Thoracic aorta (tissue), 2 donors: ENCODE measurements around the gene IL21. TPM values are rescaled to one million over a fixed set of nuclear protein-coding genes. Genes with fewer than 3 reads are reported as not detected.

Source experiments
- ATAC-seq: fragments of 150-250 bp; one replicate; pipeline ENCODE4 v1.8.0; 2017; ENCODE audit warnings: low read depth; ENCODE audit not compliant: insufficient number of reproducible peaks, low FRiP score
- DNase-seq: peaks from one replicate; pipeline ENCODE4 v3.0.0-alpha.2; 2020; ENCODE audit warnings: low spot score
- H3K27ac ChIP-seq, 2 donors: fragments of 200-600 bp; sonication (generic); 1 replicate in 1 of 2; 2 replicates in 1 of 2; pipeline ENCODE4 v1.5.1; 2016; ENCODE audit warnings: mild to moderate bottlenecking in 2 of 2, moderate library complexity in 2 of 2
- H3K27me3 ChIP-seq: fragments of 200-600 bp; sonication (generic); replicated peaks from 2 replicates; pipeline ENCODE4 v1.6.0; 2016; ENCODE audit warnings: mild to moderate bottlenecking; ENCODE audit not compliant: insufficient read depth
- H3K36me3 ChIP-seq: fragments of 200-600 bp; sonication (generic); one replicate; pipeline ENCODE4 v1.5.1; 2016
- H3K4me1 ChIP-seq, 2 donors: fragments of 200-600 bp; sonication (generic); 1 replicate in 1 of 2; 2 replicates in 1 of 2; pipeline versions ENCODE4 v1.5.1 to v1.6.0; 2016; ENCODE audit warnings: low read depth in 2 of 2, mild to moderate bottlenecking in 1 of 2; ENCODE audit not compliant: control insufficient read depth in 1 of 2
- H3K4me3 ChIP-seq: fragments of 200-600 bp; sonication (generic); 2 replicates; pipeline ENCODE4 v1.5.1; 2016; ENCODE audit warnings: mild to moderate bottlenecking
- H3K9me3 ChIP-seq: fragments of 200-600 bp; sonication (generic); 2 replicates; pipeline ENCODE4 v1.5.1; 2016
- total RNA-seq, 2 donors: library from RNA; depleted of rRNA; stranded (reverse); fragments of >200 nt; gene quantifications; one replicate each; pipeline versions ENCODE4 v1.1.0 to v1.2.3, GENCODE V29; 2016
- TF ChIP-seq, protein P1 (sequence below): fragments of 200-600 bp; sonication (generic); IDR thresholded peaks from one replicate; pipeline ENCODE4 v1.5.1; 2019; ENCODE audit warnings: antibody characterized with exemption

IL21 gene
- total RNA-seq, 2 donors from 2014 or later: not detected

GRCh38 chr4:122665161-122665929 lies 44.5 kb upstream of the IL21 start:
- Histone ChIP-seq H3K4me3 (no peak overlapping the region), H3K27ac (peak overlapping the region; percentile 21 to 73), H3K4me1 (peaks cover 19 to 32% of the 10 kb centered on the region in 2 donors), H3K27me3 (no peaks in the 10 kb centered on the region), H3K36me3 (no peaks in the 10 kb centered on the region), H3K9me3 (no peaks in the 10 kb centered on the region)
- no peak for DNase-seq
- TF ChIP-seq, protein P1, sequence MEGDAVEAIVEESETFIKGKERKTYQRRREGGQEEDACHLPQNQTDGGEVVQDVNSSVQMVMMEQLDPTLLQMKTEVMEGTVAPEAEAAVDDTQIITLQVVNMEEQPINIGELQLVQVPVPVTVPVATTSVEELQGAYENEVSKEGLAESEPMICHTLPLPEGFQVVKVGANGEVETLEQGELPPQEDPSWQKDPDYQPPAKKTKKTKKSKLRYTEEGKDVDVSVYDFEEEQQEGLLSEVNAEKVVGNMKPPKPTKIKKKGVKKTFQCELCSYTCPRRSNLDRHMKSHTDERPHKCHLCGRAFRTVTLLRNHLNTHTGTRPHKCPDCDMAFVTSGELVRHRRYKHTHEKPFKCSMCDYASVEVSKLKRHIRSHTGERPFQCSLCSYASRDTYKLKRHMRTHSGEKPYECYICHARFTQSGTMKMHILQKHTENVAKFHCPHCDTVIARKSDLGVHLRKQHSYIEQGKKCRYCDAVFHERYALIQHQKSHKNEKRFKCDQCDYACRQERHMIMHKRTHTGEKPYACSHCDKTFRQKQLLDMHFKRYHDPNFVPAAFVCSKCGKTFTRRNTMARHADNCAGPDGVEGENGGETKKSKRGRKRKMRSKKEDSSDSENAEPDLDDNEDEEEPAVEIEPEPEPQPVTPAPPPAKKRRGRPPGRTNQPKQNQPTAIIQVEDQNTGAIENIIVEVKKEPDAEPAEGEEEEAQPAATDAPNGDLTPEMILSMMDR: no peak
- no peak for ATAC-seq

GRCh38 chr4:122663814-122664610 lies 43.1 kb upstream of the IL21 start:
- TF ChIP-seq, protein P1: no peak
- DNase-seq (no peak), ATAC-seq (no peak)
- Histone ChIP-seq H3K27ac (no peak overlapping the region), H3K9me3 (no peaks in the 10 kb centered on the region), H3K36me3 (no peaks in the 10 kb centered on the region), H3K4me3 (no peak overlapping the region), H3K4me1 (peaks cover 19 to 32% of the 10 kb centered on the region in 2 donors), H3K27me3 (no peaks in the 10 kb centered on the region)

DNA sequence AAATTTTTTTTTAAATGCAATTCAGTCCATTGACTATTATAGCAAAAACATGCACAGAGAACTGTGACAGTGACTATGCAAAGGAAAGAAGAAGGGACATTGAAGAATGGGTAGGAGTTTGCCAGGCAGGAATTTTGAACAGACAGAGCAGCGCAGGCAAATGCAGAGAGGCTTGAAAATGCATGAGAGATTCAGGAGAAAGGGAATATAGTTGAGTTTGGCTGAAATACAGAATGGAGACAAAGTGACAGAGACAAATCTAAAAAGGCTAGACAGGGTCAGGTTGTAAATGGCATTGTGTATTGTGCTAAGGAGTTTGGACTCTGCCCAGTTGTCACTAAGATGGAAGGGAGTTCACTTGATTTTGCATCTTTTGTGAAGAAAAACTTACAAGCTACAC lies 42.4 kb upstream of the IL21 start:
- no peaks in the 10 kb centered on the region for H3K9me3 ChIP-seq
- ATAC-seq (no peak), DNase-seq (no peak)
- peaks cover 19 to 32% of the 10 kb centered on the region in 2 donors for H3K4me1 ChIP-seq
- no peaks in the 10 kb centered on the region for H3K27me3 ChIP-seq
- H3K36me3 ChIP-seq: no peaks in the 10 kb centered on the region
- H3K27ac ChIP-seq: no peak overlapping the region
- H3K4me3 ChIP-seq: no peak overlapping the region
- TF ChIP-seq, protein P1: no peak

GRCh38 chr4:122662701-122663100 lies 41.8 kb upstream of the IL21 start:
- H3K27me3 ChIP-seq: no peaks in the 10 kb centered on the region
- peaks cover 18 to 26% of the 10 kb centered on the region in 2 donors for H3K4me1 ChIP-seq
- no peaks in the 10 kb centered on the region for H3K9me3 ChIP-seq
- no peak for ATAC-seq
- H3K36me3 ChIP-seq: no peaks in the 10 kb centered on the region
- no peak overlapping the region for H3K27ac ChIP-seq
- TF ChIP-seq, protein P1: no peak
- DNase-seq: no peak
- H3K4me3 ChIP-seq: no peak overlapping the region
